Suprapubic skin (tissue), 4 donors: Measurements from ENCODE around the gene BUD23.

Experiments
- EP300 ChIP-seq: sonication (generic); formaldehyde crosslinking; IDR thresholded peaks from one replicate; pipeline ENCODE4 v1.6.1; 2017; ENCODE audit warnings: antibody characterized with exemption
- POLR2A ChIP-seq, 2 donors: fragments of 450-650 bp; IDR thresholded peaks; one replicate each; pipeline ENCODE4 v1.6.1; 2017; ENCODE audit warnings: antibody characterized with exemption in 2 of 2, mild to moderate bottlenecking in 2 of 2, moderate library complexity in 2 of 2
- POLR2AphosphoS5 ChIP-seq, 3 donors: sonication (generic); formaldehyde crosslinking; IDR thresholded peaks; one replicate each; pipeline ENCODE4 v1.6.1; 2017; ENCODE audit warnings: antibody characterized with exemption in 3 of 3
- TF ChIP-seq, protein P1 (sequence below), 2 donors: fragments of 200-600 bp in 1 of 2; fragments of 450-650 bp in 1 of 2; sonication (generic) in 1 of 2; IDR thresholded peaks; one replicate each; pipeline ENCODE4 v1.5.1; 2016 to 2019; ENCODE audit warnings: antibody characterized with exemption in 2 of 2, mild to moderate bottlenecking in 1 of 2, moderate library complexity in 1 of 2

DNA sequence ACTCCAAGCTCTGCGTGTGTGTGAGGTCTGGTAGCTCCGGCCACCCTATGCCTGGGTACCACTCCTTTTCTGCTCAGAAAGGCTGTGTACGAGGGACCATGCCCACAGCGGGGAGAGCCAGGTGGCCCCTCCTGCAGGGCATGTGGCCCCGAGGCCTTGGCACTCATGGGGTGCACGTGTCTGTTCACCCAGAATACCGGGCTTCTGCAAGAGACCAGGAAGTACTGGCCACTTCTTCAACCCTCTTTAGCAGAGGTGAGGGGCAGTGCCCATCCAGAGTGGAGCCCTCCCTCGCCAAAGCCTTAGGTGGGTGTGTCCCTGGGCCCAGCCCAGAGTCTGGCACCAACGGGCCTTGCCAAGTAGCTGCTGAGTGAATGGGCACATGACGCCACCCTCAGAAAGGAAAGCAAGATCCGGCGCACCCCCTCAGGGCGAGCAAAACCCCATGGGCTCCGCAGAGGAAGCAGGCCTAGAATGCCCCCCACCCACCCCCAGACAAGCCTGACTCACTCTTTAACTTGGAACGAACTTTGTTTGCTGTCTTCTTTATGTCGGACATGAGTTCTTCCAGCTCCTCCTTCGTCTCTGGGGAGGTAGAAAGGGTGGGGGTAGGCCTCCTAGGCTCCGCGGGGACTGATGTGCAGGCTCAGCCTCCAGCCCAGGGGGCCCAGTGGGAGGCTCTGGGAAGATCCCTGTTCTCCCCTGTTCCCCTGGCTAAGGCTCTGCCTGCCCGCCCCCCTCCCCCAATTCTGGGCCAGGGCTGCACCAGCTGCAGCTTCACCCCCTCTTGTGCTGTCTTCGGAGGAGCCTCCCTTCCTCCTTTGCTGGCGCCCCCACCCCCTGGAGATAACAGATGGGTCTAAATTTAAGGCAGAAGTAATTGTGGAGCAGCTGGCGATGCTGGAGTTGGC is 21.5 kb downstream of the BUD23 start:
- TF ChIP-seq, protein P1, sequence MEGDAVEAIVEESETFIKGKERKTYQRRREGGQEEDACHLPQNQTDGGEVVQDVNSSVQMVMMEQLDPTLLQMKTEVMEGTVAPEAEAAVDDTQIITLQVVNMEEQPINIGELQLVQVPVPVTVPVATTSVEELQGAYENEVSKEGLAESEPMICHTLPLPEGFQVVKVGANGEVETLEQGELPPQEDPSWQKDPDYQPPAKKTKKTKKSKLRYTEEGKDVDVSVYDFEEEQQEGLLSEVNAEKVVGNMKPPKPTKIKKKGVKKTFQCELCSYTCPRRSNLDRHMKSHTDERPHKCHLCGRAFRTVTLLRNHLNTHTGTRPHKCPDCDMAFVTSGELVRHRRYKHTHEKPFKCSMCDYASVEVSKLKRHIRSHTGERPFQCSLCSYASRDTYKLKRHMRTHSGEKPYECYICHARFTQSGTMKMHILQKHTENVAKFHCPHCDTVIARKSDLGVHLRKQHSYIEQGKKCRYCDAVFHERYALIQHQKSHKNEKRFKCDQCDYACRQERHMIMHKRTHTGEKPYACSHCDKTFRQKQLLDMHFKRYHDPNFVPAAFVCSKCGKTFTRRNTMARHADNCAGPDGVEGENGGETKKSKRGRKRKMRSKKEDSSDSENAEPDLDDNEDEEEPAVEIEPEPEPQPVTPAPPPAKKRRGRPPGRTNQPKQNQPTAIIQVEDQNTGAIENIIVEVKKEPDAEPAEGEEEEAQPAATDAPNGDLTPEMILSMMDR (IDR thresholded peaks at IDR 0.05), result no peak
- no peak for TF ChIP-seq POLR2A (IDR thresholded peaks at IDR 0.05)
- no peak for TF ChIP-seq EP300
- TF ChIP-seq POLR2AphosphoS5 (IDR thresholded peaks at IDR 0.05), result no peak
